IMR-90 (cell line): ENCODE data around the gene DMP1. TPM values are rescaled to one million over a fixed set of nuclear protein-coding genes. Genes with fewer than 3 reads are reported as not detected.

Source experiments
- ATAC-seq: fragments of 200-7000 bp; cut with Tn5 transposase; 2 replicates; pipeline ENCODE4 v1.9.1; 2020; ENCODE audit warnings: low read depth, mild to moderate bottlenecking, moderate library complexity
- BruUV-seq: library from RNA; stranded (reverse); fragments of 400-500 nt; replicated peaks from 2 replicates; lab custom pipeline; 2021; lab: Mats Ljungman, UMichigan
- CTCF ChIA-PET: fragments of 300-600 bp; formaldehyde crosslinking; extraction: SDS; loops from one replicate; lab custom pipeline; 2021; ENCODE audit warnings: antibody characterized with exemption; lab: Yijun Ruan, JAX
- POLR2A ChIA-PET: fragments of 300-600 bp; sonication (Branson Sonifier 250); formaldehyde crosslinking; loops from one replicate; lab custom pipeline; 2022; ENCODE audit warnings: antibody characterized with exemption; ENCODE audit not compliant: unreplicated experiment; lab: Charles Lee
- DNase-seq: peaks from one replicate; pipeline ENCODE4 v3.0.0; 2013
- H2AFZ ChIP-seq: replicated peaks from 2 replicates; pipeline ENCODE3; 2013; ENCODE audit warnings: low read length, mild to moderate bottlenecking; ENCODE audit not compliant: poor library complexity
- H2AK5ac ChIP-seq: 2 replicates; pipeline ENCODE4 v1.6.1; 2013; ENCODE audit warnings: low read depth, low read length, inconsistent platforms
- H2AK9ac ChIP-seq: replicated peaks from 2 replicates; pipeline ENCODE3; 2013; ENCODE audit warnings: mild to moderate bottlenecking, low read depth, low read length, moderate library complexity; ENCODE audit not compliant: poor library complexity
- H2BK120ac ChIP-seq: 2 replicates; pipeline ENCODE4 v1.6.1; 2013; ENCODE audit warnings: low read depth, low read length, inconsistent platforms
- H2BK15ac ChIP-seq: 3 replicates; pipeline ENCODE4 v1.6.1; 2013; ENCODE audit warnings: low read depth, low read length, inconsistent platforms
- H2BK20ac ChIP-seq: 2 replicates; pipeline ENCODE4 v1.6.1; 2013; ENCODE audit warnings: low read depth, mild to moderate bottlenecking, inconsistent platforms, low read length, moderate library complexity
- H2BK5ac ChIP-seq: 2 replicates; pipeline ENCODE4 v1.6.1; 2013; ENCODE audit warnings: mild to moderate bottlenecking, low read depth, low read length, inconsistent platforms; ENCODE audit not compliant: poor library complexity, severe bottlenecking
- H3K14ac ChIP-seq: replicated peaks from 2 replicates; pipeline ENCODE4 v1.6.1; 2013; ENCODE audit warnings: low read depth, low read length, inconsistent platforms
- H3K18ac ChIP-seq: 2 replicates; pipeline ENCODE4 v1.6.1; 2013; ENCODE audit warnings: low read depth, low read length, control low read depth
- H3K23ac ChIP-seq: 2 replicates; pipeline ENCODE4 v1.6.1; 2013; ENCODE audit warnings: low read depth, low read length, inconsistent platforms
- H3K27ac ChIP-seq: 2 replicates; pipeline ENCODE4 v1.5.1; 2013; ENCODE audit warnings: mild to moderate bottlenecking, control low read depth, low read length; ENCODE audit not compliant: insufficient read depth
- H3K27me3 ChIP-seq: 2 replicates; pipeline ENCODE4 v1.6.1; 2013; ENCODE audit warnings: low read length; ENCODE audit not compliant: control insufficient read depth, insufficient read depth
- H3K36me3 ChIP-seq: 2 replicates; pipeline ENCODE4 v1.6.1; 2013; ENCODE audit warnings: low read length, mixed read lengths; ENCODE audit not compliant: control insufficient read depth, insufficient read depth
- H3K4ac ChIP-seq: 2 replicates; pipeline ENCODE4 v1.6.1; 2013; ENCODE audit warnings: low read depth, low read length, inconsistent platforms
- H3K4me1 ChIP-seq: 2 replicates; pipeline ENCODE4 v1.6.1; 2013; ENCODE audit warnings: low read length, mixed read lengths; ENCODE audit not compliant: control insufficient read depth, insufficient read depth
- H3K4me2 ChIP-seq: 2 replicates; pipeline ENCODE4 v1.6.1; 2013; ENCODE audit warnings: low read depth, mild to moderate bottlenecking, control low read depth, low read length, moderate library complexity
- H3K4me3 ChIP-seq: 2 replicates; pipeline ENCODE4 v1.5.1; 2013; ENCODE audit warnings: low read depth, mild to moderate bottlenecking, control low read depth, low read length, moderate library complexity; ENCODE audit not compliant: insufficient read depth
- H3K56ac ChIP-seq: 2 replicates; pipeline ENCODE4 v1.6.1; 2013; ENCODE audit warnings: low read length, inconsistent platforms; ENCODE audit not compliant: insufficient read depth; ENCODE audit errors: extremely low read depth
- H3K79me1 ChIP-seq, 2 experiments: 2 replicates each; pipeline ENCODE4 v1.6.1; 2013; ENCODE audit warnings: low read length in 2 of 2, inconsistent platforms in 1 of 2, low read depth in 1 of 2
- H3K9ac ChIP-seq: 2 replicates; pipeline ENCODE4 v1.6.1; 2013; ENCODE audit warnings: low read depth, low read length, control low read depth
- H3K9me1 ChIP-seq: 2 replicates; pipeline ENCODE4 v1.6.1; 2013; ENCODE audit warnings: low read length, inconsistent platforms; ENCODE audit not compliant: insufficient read depth
- H3K9me3 ChIP-seq: 2 replicates; pipeline ENCODE4 v1.6.1; 2013; ENCODE audit warnings: low read length; ENCODE audit not compliant: control insufficient read depth, insufficient read depth
- H4K20me1 ChIP-seq: 2 replicates; pipeline ENCODE4 v1.6.1; 2013; ENCODE audit warnings: low read length, inconsistent platforms; ENCODE audit not compliant: insufficient read depth
- H4K5ac ChIP-seq: 2 replicates; pipeline ENCODE4 v1.6.1; 2013; ENCODE audit warnings: mild to moderate bottlenecking, low read depth, low read length, control low read depth
- H4K8ac ChIP-seq, 2 experiments: 2 replicates each; pipeline ENCODE4 v1.6.1; 2013; ENCODE audit warnings: low read depth in 2 of 2, low read length in 2 of 2, control low read depth in 1 of 2, inconsistent platforms in 1 of 2
- H4K91ac ChIP-seq: 2 replicates; pipeline ENCODE4 v1.6.1; 2013; ENCODE audit warnings: low read depth, low read length, inconsistent platforms; ENCODE audit not compliant: insufficient read depth
- BHLHE40 ChIP-seq: fragments of 150-350 bp; IDR thresholded peaks from 2 replicates; pipeline ENCODE4 v1.6.1; 2016; ENCODE audit warnings: mild to moderate bottlenecking, low read depth, low read length
- CEBPB ChIP-seq: IDR thresholded peaks from 2 replicates; pipeline ENCODE4 v1.6.1; 2012; ENCODE audit warnings: low read depth, low read length, improper control_type of control experiment
- CHD1 ChIP-seq: IDR thresholded peaks from 2 replicates; pipeline ENCODE4 v1.6.1; 2012; ENCODE audit warnings: low read depth, low read length, improper control_type of control experiment
- RCOR1 ChIP-seq: IDR thresholded peaks from 2 replicates; pipeline ENCODE4 v1.6.1; 2012; ENCODE audit warnings: mild to moderate bottlenecking, low read length, improper control_type of control experiment; ENCODE audit not compliant: insufficient replicate concordance
- WGBS, 2 experiments: methylation state at CpG; one replicate each; pipeline versions ENCODE4 v1.1.5 to v1.1.7; 2013; ENCODE audit warnings: missing lambda C conversion rate in 2 of 2; ENCODE audit not compliant: insufficient read length in 1 of 2; ENCODE audit errors: extremely low coverage in 2 of 2; 5-methylcytosine and 5-hydroxymethylcytosine counted together
- dilution Hi-C: fragments of 300-500 bp; cut with HindIII; formaldehyde crosslinking; loops from one replicate; pipeline ENCODE4 v1.14.3; 2018; ENCODE audit warnings: low sequenced_read_pairs; ENCODE audit not compliant: unreplicated experiment
- in situ Hi-C: fragments of 300-500 bp; cut with MboI; formaldehyde crosslinking; loops from 3 replicates; pipeline ENCODE4 v1.14.3; 2019; ENCODE audit warnings: low sequenced_read_pairs, inconsistent platforms, mixed read lengths
- intact Hi-C: fragments of 100-400 bp; cut with micrococcal nuclease; formaldehyde crosslinking; loops from 2 replicates; pipeline ENCODE4 v1.10.0; 2022
- polyA plus RNA-seq, 3 experiments: library from polyadenylated mRNA; depleted of rRNA; stranded (reverse); fragments of >200 nt; gene quantifications; 2 replicates each; pipeline ENCODE4 v1.2.3, GENCODE V29; 2012; ENCODE audit warnings: low replicate concordance in 1 of 3
- total RNA-seq: library from RNA; depleted of rRNA; stranded (reverse); fragments of >200 nt; gene quantifications from 2 replicates; pipeline ENCODE4 v1.2.3, GENCODE V29; 2012

Gene DMP1
- total and polyA plus RNA-seq, 2 of the 4 experiments (the other 2 are of a cell fraction) = not detected

- Histone ChIP-seq H3K4me1 (no peaks in the 10 kb centered on the region), H3K79me1 (no peaks in the 10 kb centered on the region), H3K36me3 (no peaks in the 10 kb centered on the region), H2BK120ac (no peak overlapping the region), H3K18ac (no peak overlapping the region), H3K4me2 (no peak overlapping the region), H2BK5ac (no peak overlapping the region), H2AK9ac (no peak overlapping the region), H2BK15ac (no peak overlapping the region), H2BK20ac (no peak overlapping the region), H3K4ac (no peak overlapping the region), H3K27me3 (no peaks in the 10 kb centered on the region), H3K27ac (no peak overlapping the region), H3K4me3 (no peak overlapping the region), H3K56ac (no peak overlapping the region), H3K23ac (no peak overlapping the region), H3K14ac (no peak overlapping the region), H3K9me3 (no peaks in the 10 kb centered on the region), H4K20me1 (no peaks in the 10 kb centered on the region), H4K91ac (no peak overlapping the region), H4K5ac (no peak overlapping the region), H4K8ac (no peak overlapping the region), H3K9me1 (no peaks in the 10 kb centered on the region), H3K9ac (no peak overlapping the region), H2AFZ (no peak overlapping the region), H2AK5ac (no peak overlapping the region)
- DNase-seq (no peak), ATAC-seq (no peak)
- ChIA-PET CTCF (no interaction called here), POLR2A (no interaction called here)
- TF ChIP-seq BHLHE40 = no peak
- no peak for TF ChIP-seq CEBPB
- no peak for TF ChIP-seq RCOR1
- no peak for TF ChIP-seq CHD1
- in situ Hi-C loops (no loop called here), intact Hi-C loops (loop anchor here (10.0 kb wide), 1 partner anchor 280 kb away; no protein-coding TSS in a partner anchor), dilution Hi-C loops (no loop called here)
- WGBS, 2 experiments = no CpG with 5 or more reads among the region's 1 CpG
- BruUV-seq = no TSS peak
Observed at GRCh38 chr4:87654487-87655044, 4.5 kb downstream of the DMP1 start.
